GM23338 (cell line): ENCODE data around the gene KCNH6. TPM values are rescaled to one million over a fixed set of nuclear protein-coding genes. Genes with fewer than 3 reads are reported as not detected.

Experiments
- CREB1 ChIP-seq: fragments of 250-450 bp; sonication (Bioruptor Pico); IDR thresholded peaks from 2 replicates; pipeline ENCODE4 v1.5.0; 2020; ENCODE audit warnings: low read depth, mild to moderate bottlenecking, moderate library complexity
- NANOG ChIP-seq: IDR thresholded peaks from 2 replicates; pipeline ENCODE4 v1.6.1; 2016; ENCODE audit warnings: antibody characterized with exemption, borderline replicate concordance
- POLR2AphosphoS5 ChIP-seq: IDR thresholded peaks from 2 replicates; pipeline ENCODE4 v1.6.1; 2016; ENCODE audit warnings: antibody characterized with exemption, low read depth
- STAT1 ChIP-seq: IDR thresholded peaks from one replicate; pipeline ENCODE4 v1.6.1; 2016; ENCODE audit warnings: antibody characterized with exemption; ENCODE audit not compliant: unreplicated experiment
- ZNF114 ChIP-seq: fragments of 250-450 bp; sonication (Bioruptor Pico); IDR thresholded peaks from 2 replicates; pipeline ENCODE4 v1.5.0; 2020; ENCODE audit warnings: mild to moderate bottlenecking, moderate library complexity
- ZNF331 ChIP-seq: fragments of 250-450 bp; sonication (Bioruptor Pico); IDR thresholded peaks from 2 replicates; pipeline ENCODE4 v1.5.0; 2020; ENCODE audit warnings: low read depth, mild to moderate bottlenecking, moderate library complexity
- polyA plus RNA-seq: library from polyadenylated mRNA; unstranded; fragments of >200 nt; fragmentation: Nextera tagmentation; extraction: Ambion mirVana; gene quantifications from 2 replicates; pipeline ENCODE4 v1.2.1, GENCODE V29; 2016
- total RNA-seq: library from RNA; depleted of rRNA; stranded (reverse); fragments of >200 nt; shearing (Covaris generic); gene quantifications from 2 replicates; pipeline ENCODE4 v1.2.3, GENCODE V29; 2014
- TF ChIP-seq, protein P1 (sequence below): fragments of 250-450 bp; sonication (Bioruptor Pico); IDR thresholded peaks from 2 replicates; pipeline ENCODE4 v1.5.0; 2020; ENCODE audit warnings: mild to moderate bottlenecking, moderate library complexity
- TF ChIP-seq, protein P2 (sequence below): IDR thresholded peaks from one replicate; pipeline ENCODE4 v1.6.1; 2018; ENCODE audit warnings: antibody characterized with exemption; ENCODE audit not compliant: unreplicated experiment

The KCNH6 gene
- total and polyA plus RNA-seq, 2 experiments from 2014 or later, result 1.3 to 2.8 TPM

DNA sequence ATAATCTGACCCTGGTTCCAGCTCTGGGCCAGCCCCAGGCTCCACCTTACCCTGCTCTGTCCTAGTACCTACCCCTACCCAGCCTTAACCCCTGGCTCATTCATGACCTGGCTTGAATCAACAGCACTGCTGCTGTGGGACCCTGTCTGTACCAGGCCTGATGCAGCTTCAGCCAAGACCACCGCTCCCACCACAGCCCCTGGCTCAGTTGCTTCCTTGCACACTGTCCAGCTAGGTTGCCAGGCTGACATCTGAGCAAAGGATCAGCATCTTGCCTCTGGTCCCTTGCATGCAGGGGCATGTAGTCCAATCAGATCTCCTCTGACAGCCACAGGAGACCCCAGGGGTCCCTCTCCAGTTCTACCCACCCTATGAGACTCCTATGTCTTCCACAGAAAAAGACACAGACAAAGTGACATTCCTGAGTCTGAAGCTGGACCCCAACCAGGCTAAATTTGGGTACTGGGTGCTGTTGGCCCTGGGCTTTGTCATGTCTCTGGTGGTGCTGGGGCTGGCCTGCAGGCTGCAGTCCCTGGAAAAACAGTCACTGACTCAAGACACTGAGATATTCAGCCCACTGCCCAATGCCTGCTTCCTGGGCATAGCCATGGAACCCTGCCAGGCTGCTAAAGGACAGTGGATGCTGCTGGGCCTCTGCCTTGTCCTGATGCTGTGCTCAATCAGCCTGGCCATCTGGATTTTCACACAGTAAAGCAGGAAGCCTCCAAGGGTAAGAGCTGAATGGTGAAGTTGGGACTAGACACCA is 3.9 kb upstream of the KCNH6 start (continued):
- TF ChIP-seq, protein P1, sequence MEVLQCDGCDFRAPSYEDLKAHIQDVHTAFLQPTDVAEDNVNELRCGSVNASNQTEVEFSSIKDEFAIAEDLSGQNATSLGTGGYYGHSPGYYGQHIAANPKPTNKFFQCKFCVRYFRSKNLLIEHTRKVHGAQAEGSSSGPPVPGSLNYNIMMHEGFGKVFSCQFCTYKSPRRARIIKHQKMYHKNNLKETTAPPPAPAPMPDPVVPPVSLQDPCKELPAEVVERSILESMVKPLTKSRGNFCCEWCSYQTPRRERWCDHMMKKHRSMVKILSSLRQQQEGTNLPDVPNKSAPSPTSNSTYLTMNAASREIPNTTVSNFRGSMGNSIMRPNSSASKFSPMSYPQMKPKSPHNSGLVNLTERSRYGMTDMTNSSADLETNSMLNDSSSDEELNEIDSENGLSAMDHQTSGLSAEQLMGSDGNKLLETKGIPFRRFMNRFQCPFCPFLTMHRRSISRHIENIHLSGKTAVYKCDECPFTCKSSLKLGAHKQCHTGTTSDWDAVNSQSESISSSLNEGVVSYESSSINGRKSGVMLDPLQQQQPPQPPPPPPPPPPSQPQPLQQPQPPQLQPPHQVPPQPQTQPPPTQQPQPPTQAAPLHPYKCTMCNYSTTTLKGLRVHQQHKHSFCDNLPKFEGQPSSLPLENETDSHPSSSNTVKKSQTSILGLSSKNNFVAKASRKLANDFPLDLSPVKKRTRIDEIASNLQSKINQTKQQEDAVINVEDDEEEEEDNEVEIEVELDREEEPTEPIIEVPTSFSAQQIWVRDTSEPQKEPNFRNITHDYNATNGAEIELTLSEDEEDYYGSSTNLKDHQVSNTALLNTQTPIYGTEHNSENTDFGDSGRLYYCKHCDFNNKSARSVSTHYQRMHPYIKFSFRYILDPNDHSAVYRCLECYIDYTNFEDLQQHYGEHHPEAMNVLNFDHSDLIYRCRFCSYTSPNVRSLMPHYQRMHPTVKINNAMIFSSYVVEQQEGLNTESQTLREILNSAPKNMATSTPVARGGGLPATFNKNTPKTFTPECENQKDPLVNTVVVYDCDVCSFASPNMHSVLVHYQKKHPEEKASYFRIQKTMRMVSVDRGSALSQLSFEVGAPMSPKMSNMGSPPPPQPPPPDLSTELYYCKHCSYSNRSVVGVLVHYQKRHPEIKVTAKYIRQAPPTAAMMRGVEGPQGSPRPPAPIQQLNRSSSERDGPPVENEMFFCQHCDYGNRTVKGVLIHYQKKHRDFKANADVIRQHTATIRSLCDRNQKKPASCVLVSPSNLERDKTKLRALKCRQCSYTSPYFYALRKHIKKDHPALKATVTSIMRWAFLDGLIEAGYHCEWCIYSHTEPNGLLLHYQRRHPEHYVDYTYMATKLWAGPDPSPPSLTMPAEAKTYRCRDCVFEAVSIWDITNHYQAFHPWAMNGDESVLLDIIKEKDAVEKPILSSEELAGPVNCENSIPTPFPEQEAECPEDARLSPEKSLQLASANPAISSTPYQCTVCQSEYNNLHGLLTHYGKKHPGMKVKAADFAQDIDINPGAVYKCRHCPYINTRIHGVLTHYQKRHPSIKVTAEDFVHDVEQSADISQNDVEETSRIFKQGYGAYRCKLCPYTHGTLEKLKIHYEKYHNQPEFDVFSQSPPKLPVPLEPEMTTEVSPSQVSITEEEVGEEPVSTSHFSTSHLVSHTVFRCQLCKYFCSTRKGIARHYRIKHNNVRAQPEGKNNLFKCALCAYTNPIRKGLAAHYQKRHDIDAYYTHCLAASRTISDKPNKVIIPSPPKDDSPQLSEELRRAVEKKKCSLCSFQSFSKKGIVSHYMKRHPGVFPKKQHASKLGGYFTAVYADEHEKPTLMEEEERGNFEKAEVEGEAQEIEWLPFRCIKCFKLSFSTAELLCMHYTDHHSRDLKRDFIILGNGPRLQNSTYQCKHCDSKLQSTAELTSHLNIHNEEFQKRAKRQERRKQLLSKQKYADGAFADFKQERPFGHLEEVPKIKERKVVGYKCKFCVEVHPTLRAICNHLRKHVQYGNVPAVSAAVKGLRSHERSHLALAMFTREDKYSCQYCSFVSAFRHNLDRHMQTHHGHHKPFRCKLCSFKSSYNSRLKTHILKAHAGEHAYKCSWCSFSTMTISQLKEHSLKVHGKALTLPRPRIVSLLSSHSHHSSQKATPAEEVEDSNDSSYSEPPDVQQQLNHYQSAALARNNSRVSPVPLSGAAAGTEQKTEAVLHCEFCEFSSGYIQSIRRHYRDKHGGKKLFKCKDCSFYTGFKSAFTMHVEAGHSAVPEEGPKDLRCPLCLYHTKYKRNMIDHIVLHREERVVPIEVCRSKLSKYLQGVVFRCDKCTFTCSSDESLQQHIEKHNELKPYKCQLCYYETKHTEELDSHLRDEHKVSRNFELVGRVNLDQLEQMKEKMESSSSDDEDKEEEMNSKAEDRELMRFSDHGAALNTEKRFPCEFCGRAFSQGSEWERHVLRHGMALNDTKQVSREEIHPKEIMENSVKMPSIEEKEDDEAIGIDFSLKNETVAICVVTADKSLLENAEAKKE (CRISPR knock-in tag), result no peak
- TF ChIP-seq NANOG, result no peak
- TF ChIP-seq ZNF114 (CRISPR knock-in tag), result no peak
- TF ChIP-seq CREB1, result no peak
- no peak for TF ChIP-seq ZNF331 (CRISPR knock-in tag)
- TF ChIP-seq POLR2AphosphoS5, result no peak
- TF ChIP-seq STAT1, result no peak
- TF ChIP-seq, protein P2, sequence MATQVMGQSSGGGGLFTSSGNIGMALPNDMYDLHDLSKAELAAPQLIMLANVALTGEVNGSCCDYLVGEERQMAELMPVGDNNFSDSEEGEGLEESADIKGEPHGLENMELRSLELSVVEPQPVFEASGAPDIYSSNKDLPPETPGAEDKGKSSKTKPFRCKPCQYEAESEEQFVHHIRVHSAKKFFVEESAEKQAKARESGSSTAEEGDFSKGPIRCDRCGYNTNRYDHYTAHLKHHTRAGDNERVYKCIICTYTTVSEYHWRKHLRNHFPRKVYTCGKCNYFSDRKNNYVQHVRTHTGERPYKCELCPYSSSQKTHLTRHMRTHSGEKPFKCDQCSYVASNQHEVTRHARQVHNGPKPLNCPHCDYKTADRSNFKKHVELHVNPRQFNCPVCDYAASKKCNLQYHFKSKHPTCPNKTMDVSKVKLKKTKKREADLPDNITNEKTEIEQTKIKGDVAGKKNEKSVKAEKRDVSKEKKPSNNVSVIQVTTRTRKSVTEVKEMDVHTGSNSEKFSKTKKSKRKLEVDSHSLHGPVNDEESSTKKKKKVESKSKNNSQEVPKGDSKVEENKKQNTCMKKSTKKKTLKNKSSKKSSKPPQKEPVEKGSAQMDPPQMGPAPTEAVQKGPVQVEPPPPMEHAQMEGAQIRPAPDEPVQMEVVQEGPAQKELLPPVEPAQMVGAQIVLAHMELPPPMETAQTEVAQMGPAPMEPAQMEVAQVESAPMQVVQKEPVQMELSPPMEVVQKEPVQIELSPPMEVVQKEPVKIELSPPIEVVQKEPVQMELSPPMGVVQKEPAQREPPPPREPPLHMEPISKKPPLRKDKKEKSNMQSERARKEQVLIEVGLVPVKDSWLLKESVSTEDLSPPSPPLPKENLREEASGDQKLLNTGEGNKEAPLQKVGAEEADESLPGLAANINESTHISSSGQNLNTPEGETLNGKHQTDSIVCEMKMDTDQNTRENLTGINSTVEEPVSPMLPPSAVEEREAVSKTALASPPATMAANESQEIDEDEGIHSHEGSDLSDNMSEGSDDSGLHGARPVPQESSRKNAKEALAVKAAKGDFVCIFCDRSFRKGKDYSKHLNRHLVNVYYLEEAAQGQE, result no peak
